Rectal smooth muscle tissue (tissue), 1 donor: ENCODE results near the gene AGFG1.

Experiments used
- H3K27ac ChIP-seq: one replicate; pipeline ENCODE4 v1.7.0; 2013; ENCODE audit warnings: low read depth, low read length, inconsistent platforms
- H3K27me3 ChIP-seq: one replicate; pipeline ENCODE4 v1.7.0; 2013; ENCODE audit warnings: low read length; ENCODE audit not compliant: control insufficient read depth, insufficient read depth
- H3K36me3 ChIP-seq: one replicate; pipeline ENCODE4 v1.7.0; 2013; ENCODE audit warnings: low read length; ENCODE audit not compliant: control insufficient read depth, insufficient read depth
- H3K4me1 ChIP-seq: one replicate; pipeline ENCODE4 v1.7.0; 2013; ENCODE audit warnings: low read length; ENCODE audit not compliant: control insufficient read depth, insufficient read depth
- H3K4me3 ChIP-seq: one replicate; pipeline ENCODE4 v1.7.0; 2013; ENCODE audit warnings: low read length
- H3K9ac ChIP-seq: one replicate; pipeline ENCODE4 v1.7.0; 2013; ENCODE audit warnings: low read length

Gene AGFG1

DNA sequence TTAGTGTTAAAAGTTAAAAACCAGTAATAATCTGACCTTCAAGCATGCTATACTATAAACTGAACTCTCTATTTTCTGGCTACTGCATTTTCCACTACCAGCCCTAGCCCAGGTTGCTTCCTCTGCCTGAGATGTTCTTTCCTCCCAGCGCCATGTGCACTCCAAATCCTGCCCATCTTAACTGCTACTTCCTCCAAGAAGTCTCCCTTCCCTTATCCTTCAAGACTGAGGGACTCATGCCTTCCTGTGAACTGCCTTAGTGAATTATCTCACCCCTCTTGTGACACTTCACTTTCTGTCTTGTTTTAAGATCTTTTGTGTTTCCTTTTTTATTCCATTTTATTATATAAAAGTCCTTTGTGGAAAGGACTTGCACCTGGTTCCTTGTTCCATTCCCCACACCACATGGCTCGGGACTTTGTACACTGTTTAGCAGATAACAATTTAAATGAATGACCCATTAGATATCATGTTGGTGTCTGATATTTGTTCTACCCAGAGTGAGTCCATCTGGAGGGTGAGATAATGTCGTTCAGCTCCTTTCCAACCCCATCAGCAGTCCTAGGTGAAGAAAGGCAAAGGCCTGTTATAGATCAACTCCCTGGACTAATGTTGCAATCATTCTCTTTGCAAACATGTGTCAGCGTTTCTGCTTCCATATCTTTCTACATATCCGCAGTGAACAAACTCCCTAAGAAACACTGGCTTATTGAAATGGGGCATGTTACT, 20.9 kb upstream of the AGFG1 start:
- H3K4me1 ChIP-seq = no peaks in the 10 kb centered on the region
- H3K36me3 ChIP-seq = no peaks in the 10 kb centered on the region
- H3K27ac ChIP-seq = no peak overlapping the region
- H3K27me3 ChIP-seq = no peaks in the 10 kb centered on the region
- H3K9ac ChIP-seq = no peak overlapping the region
- H3K4me3 ChIP-seq = no peak overlapping the region

GRCh38 chr2:227451655-227451992, 20.3 kb upstream of the AGFG1 start:
- no peak overlapping the region for H3K4me3 ChIP-seq
- no peaks in the 10 kb centered on the region for H3K4me1 ChIP-seq
- H3K36me3 ChIP-seq = no peaks in the 10 kb centered on the region
- H3K27ac ChIP-seq = no peak overlapping the region
- no peak overlapping the region for H3K9ac ChIP-seq
- H3K27me3 ChIP-seq = no peaks in the 10 kb centered on the region

- no peak overlapping the region for H3K4me3 ChIP-seq
- H3K27ac ChIP-seq = no peak overlapping the region
- no peaks in the 10 kb centered on the region for H3K27me3 ChIP-seq
- H3K9ac ChIP-seq = no peak overlapping the region
- no peaks in the 10 kb centered on the region for H3K36me3 ChIP-seq
- no peaks in the 10 kb centered on the region for H3K4me1 ChIP-seq
Observed at GRCh38 chr2:227453810-227454209, 18.1 kb upstream of the AGFG1 start.

DNA sequence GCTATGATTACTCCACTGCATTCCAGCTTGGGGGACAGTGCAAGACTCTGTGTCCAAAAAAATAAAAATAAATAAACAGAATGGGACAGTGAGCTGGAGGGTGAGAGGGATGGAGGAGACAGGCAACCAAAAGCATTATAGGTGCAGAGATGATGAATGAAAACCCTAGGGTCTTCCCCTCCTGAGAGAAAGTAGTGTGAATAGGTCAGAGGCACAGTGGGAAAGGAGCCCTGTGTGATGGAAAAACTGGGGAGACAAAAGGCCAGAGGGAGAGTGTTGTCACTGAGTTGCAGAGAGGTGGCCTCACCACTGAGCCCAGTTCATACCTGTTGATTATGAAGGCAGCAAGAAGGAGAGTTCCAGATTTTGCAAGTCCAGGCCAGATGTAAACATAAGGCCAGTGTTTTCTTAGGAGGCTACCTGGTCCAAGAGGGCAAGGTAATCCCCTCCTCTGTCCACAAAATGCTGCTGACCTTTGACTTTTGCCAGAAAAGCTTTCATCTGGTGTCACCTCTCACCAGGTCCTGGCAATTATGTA, 17.6 kb upstream of the AGFG1 start:
- Histone ChIP-seq H3K4me1 (no peaks in the 10 kb centered on the region), H3K27ac (no peak overlapping the region), H3K4me3 (no peak overlapping the region), H3K36me3 (no peaks in the 10 kb centered on the region), H3K27me3 (no peaks in the 10 kb centered on the region), H3K9ac (no peak overlapping the region)

DNA sequence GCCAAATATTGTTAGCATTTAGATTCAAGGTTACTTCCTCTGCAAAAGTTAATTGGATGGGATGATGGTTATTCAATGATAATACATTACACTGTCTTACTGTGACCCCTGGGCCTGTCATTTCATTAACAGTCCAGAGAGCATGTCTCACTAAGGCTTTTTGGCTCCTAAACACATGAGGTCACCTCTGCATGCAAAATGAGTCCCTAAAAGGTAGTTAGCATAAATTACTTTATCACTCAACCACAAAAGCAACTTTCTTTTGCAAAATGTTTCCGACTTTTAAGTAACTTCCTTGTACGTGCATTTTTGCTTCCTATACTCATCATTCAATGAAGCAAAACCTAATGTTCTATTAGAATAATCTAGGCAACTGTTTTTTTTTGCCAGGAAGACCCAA, 16.8 kb upstream of the AGFG1 start:
- H3K36me3 ChIP-seq = no peaks in the 10 kb centered on the region
- H3K27me3 ChIP-seq = no peaks in the 10 kb centered on the region
- no peak overlapping the region for H3K9ac ChIP-seq
- no peaks in the 10 kb centered on the region for H3K4me1 ChIP-seq
- no peak overlapping the region for H3K27ac ChIP-seq
- no peak overlapping the region for H3K4me3 ChIP-seq

GRCh38 chr2:227456102-227456501, 15.9 kb upstream of the AGFG1 start:
- no peak overlapping the region for H3K9ac ChIP-seq
- no peaks in the 10 kb centered on the region for H3K27me3 ChIP-seq
- no peaks in the 10 kb centered on the region for H3K36me3 ChIP-seq
- H3K4me1 ChIP-seq = no peaks in the 10 kb centered on the region
- H3K27ac ChIP-seq = no peak overlapping the region
- H3K4me3 ChIP-seq = no peak overlapping the region

- H3K36me3 ChIP-seq = no peaks in the 10 kb centered on the region
- no peaks in the 10 kb centered on the region for H3K27me3 ChIP-seq
- no peaks in the 10 kb centered on the region for H3K4me1 ChIP-seq
- H3K9ac ChIP-seq = no peak overlapping the region
- H3K4me3 ChIP-seq = no peak overlapping the region
- H3K27ac ChIP-seq = no peak overlapping the region
Observed at GRCh38 chr2:227456772-227457171, 15.2 kb upstream of the AGFG1 start.

DNA sequence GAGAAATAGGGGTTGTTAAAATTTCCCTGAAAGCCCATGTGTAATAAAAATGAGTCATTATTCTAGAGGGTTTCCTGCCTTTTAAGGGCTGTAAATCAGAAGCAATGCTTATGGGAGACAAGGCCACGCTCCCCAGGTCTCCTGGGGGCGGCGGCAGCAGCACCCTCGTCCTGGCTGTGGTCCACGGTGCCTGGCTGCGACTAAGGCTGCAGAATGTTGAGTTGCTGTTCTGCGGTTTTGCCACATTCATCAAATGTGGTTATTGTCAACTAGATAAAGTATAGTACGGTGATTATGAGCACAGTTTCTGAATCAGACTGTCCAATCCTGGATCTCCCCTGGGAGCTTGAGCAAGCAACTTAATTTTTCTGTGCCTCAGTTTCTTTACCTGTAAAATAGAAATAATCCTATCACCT, 11.9 kb upstream of the AGFG1 start:
- H3K36me3 ChIP-seq = no peaks in the 10 kb centered on the region
- no peak overlapping the region for H3K9ac ChIP-seq
- no peaks in the 10 kb centered on the region for H3K27me3 ChIP-seq
- H3K4me3 ChIP-seq = no peak overlapping the region
- no peak overlapping the region for H3K27ac ChIP-seq
- no peaks in the 10 kb centered on the region for H3K4me1 ChIP-seq

DNA sequence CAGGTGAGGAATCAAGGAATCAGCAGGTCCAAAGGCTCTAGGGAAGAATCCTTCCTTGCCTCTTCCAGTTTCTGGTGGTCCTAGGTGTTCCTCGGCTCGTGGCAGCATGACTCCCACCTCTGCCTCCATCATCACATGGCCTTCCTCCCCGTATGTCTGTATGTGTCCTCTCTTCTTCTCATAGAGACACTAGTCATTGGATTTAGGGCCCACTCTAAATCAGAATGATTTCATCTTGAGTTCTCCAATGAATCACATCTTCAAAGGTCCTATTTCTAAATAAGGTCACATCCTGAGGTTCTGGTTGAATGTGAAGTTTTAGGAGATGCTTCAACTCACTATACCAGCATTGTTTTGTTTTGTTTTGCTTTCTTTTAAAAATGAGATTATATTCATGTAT, 11.1 kb upstream of the AGFG1 start:
- no peaks in the 10 kb centered on the region for H3K36me3 ChIP-seq
- no peak overlapping the region for H3K4me3 ChIP-seq
- H3K4me1 ChIP-seq = no peaks in the 10 kb centered on the region
- H3K9ac ChIP-seq = no peak overlapping the region
- H3K27me3 ChIP-seq = no peaks in the 10 kb centered on the region
- H3K27ac ChIP-seq = no peak overlapping the region

DNA sequence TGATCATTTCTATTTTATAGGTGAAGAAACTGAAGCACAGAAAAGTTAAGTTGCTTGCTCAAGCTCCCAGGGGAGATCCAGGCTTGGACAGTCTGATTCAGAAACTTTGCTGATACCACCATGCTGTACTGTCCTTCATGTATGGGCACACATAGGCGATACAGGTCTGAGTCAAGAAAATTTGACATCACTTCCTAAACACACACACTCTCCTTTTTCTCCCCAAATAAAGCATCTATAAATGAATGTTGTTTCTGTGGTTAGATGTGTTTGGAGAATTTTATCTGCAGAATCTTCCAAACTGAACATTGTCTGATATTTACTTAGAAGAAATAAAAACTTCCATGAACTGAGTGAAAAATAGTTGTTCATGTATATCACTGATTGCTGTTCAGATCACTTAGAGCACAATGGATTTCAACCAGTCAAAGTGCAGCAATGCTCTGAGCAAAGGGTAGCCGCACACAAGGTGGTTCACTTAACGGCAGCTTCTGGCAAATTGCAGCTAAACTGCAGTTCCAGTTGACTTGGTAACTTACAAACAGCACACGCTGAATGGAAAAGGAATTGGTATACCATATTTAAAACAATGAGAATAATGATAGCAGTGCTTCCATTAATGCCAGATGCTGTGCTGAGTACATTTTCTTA, 10.0 kb upstream of the AGFG1 start:
- Histone ChIP-seq H3K27ac (no peak overlapping the region), H3K9ac (no peak overlapping the region), H3K36me3 (no peaks in the 10 kb centered on the region), H3K4me3 (no peak overlapping the region), H3K4me1 (no peaks in the 10 kb centered on the region), H3K27me3 (no peaks in the 10 kb centered on the region)

DNA sequence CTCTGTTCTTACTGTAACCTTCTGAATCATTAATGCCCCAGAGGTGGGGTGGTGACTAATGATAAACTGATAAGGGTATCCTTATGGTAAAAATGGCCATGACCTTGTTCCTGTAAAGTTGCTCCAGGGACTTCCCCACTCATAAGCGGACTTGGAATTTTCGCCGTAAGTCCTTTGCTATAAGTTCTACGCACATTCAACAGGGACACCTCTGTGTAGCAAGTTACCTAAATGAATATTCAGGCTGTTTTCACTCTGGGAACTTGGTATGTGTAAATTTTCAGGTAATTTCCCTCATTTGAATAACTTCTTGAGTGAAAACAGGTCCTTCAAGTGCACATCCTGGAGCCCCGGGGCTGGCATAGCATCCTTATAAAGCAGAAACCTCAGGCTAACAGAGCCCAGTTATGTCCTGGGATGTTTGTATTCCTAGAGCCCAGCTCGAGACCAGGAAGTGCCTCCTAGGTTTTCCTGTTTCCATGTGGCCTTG, 9.4 kb upstream of the AGFG1 start:
- Histone ChIP-seq H3K27me3 (no peaks in the 10 kb centered on the region), H3K36me3 (no peaks in the 10 kb centered on the region), H3K27ac (no peak overlapping the region), H3K4me1 (no peaks in the 10 kb centered on the region), H3K9ac (no peak overlapping the region), H3K4me3 (no peak overlapping the region)

DNA sequence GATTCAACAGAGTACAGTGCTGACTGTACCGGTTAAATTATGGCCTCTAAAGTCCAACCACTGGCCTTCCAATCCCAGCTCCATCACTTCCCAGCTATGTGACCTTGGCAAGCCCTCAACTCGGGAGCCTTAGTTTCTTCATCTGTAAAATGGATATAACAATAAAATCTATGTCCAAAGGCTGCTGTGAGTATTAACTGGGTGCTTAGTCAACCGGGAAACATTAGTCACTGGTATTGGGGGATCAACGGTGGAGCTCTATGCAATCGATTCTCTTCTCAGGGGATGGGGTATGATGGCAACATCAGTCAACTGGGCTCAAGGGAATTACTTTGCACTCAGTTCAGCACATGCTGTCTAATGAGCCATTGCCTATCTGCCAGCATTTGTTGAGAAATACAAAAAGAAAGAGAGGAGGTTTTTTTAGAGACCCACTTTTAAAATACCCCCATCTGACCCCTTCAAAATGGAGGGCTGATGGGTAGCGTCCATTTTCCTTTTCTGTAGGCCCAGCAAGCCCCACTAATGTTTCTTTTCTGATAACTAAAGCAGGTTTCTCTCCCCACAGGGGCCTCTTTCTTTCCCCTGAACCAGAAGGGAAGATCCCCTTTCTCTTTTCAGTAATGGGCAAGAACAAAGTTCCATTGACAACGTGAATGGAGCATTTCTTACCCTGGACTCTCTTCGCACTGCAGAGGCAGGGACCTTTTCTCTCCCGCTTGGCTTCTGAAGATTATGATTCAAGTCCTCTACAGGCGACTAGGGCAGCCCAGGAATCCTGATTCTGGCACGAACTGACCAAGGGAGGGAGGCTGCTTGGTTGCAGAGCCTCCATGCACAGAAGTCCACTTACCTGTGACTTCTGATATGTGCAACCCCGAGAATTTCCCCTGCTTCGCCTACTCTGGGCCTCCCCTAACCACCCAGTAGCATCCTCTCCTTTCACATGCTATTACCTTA, 8.7 kb upstream of the AGFG1 start:
- Histone ChIP-seq H3K4me3 (no peak overlapping the region), H3K27me3 (no peaks in the 10 kb centered on the region), H3K4me1 (no peaks in the 10 kb centered on the region), H3K36me3 (no peaks in the 10 kb centered on the region), H3K9ac (no peak overlapping the region), H3K27ac (no peak overlapping the region)
